ENCODE data around the gene SARS2. TPM values are rescaled to one million over a fixed set of nuclear protein-coding genes. Genes with fewer than 3 reads are reported as not detected.

SARS2 gene
- total RNA-seq, 1 experiment from 2014 or later: 57.4 TPM

DNA sequence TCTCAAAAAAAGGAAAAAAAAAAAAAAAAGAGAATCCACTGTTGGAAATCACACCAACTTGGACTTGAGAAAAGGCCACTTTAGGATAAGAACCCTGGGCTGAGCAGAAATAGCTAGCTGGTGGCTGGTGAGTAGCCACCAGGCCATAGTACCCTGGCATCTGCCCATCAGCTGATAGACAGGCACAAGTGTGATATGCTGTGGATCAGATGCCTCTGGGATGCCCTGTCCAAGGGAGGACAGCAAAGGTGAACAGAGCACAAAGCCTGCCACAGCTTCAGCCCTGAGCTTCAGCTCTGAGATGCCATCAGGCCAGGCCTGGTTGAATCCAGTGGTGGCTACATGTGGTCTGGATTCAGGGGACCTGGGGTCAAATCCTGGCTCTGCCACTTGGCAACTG lies 39.9 kb downstream of the SARS2 start:
- Histone ChIP-seq H3K4me2 (ENCODE audit: insufficient read depth, insufficient read length, low read length) (no peak overlapping the region), H3K14ac (ENCODE audit: insufficient read depth, low read length) (no peak overlapping the region), H2BK20ac (ENCODE audit: low read depth, low read length, poor library complexity, severe bottlenecking) (no peak overlapping the region), H3K9me3 (ENCODE audit: control insufficient read depth, low read depth, low read length) (no peaks in the 10 kb centered on the region), H3K27ac (ENCODE audit: insufficient read length, low read depth, low read length) (no peak overlapping the region), H3K27me3 (ENCODE audit: insufficient read depth, low read length) (no peaks in the 10 kb centered on the region), H4K8ac (replicated peaks; ENCODE audit: insufficient read length, low read depth, low read length) (no peak overlapping the region), H4K5ac (ENCODE audit: insufficient read length, low read depth, low read length) (no peak overlapping the region), H2AFZ (ENCODE audit: low read length) (no peak overlapping the region), H3K79me2 (ENCODE audit: insufficient read depth, low read length) (no peaks in the 10 kb centered on the region), H3K9ac (ENCODE audit: extremely low read depth, insufficient read length, low read length) (no peak overlapping the region), H2BK15ac (ENCODE audit: low read depth, low read length) (no peak overlapping the region), H2AK5ac (ENCODE audit: insufficient read length, low read length) (no peak overlapping the region), H3K79me1 (ENCODE audit: insufficient read depth, low read depth, low read length, poor library complexity, severe bottlenecking) (no peaks in the 10 kb centered on the region), H2BK12ac (ENCODE audit: insufficient read length, low read depth, low read length) (no peak overlapping the region), H3K23me2 (ENCODE audit: insufficient read length, low read depth, low read length, poor library complexity, severe bottlenecking) (no peaks in the 10 kb centered on the region), H3K4me1 (ENCODE audit: insufficient read depth, low read length) (no peaks in the 10 kb centered on the region), H2BK120ac (ENCODE audit: low read depth, low read length, poor library complexity, severe bottlenecking) (no peak overlapping the region), H3K4ac (ENCODE audit: low read depth, low read length) (no peak overlapping the region), H4K91ac (ENCODE audit: insufficient read length, low read depth, low read length) (no peak overlapping the region), H4K20me1 (ENCODE audit: control insufficient read depth, insufficient read depth, insufficient read length) (peaks cover 3% of the 10 kb centered on the region), H3T11ph (ENCODE audit: low read length) (no peak overlapping the region), H3K23ac (ENCODE audit: insufficient read length, low read depth, low read length) (no peak overlapping the region), H3K56ac (ENCODE audit: insufficient read length, low read depth, low read length) (no peak overlapping the region), H2BK5ac (ENCODE audit: insufficient read length, low read length) (no peak overlapping the region), H3K18ac (ENCODE audit: insufficient read length, low read depth, low read length) (no peak overlapping the region)
- Mint-ChIP-seq H3K27ac (no peak overlapping the region), H3K9me3 (no peaks in the 10 kb centered on the region), H3K36me3 (ENCODE audit: insufficient read depth in 1 of 3, low read depth in 3 of 3) (no peaks in the 10 kb centered on the region), H3K4me3 (no peak overlapping the region), H3K27me3 (ENCODE audit: low read depth) (no peaks in the 10 kb centered on the region; the same call in 1 of the 2 replicates), H3K4me1 (no peaks in the 10 kb centered on the region)
- TF ChIP-seq, protein P1, sequence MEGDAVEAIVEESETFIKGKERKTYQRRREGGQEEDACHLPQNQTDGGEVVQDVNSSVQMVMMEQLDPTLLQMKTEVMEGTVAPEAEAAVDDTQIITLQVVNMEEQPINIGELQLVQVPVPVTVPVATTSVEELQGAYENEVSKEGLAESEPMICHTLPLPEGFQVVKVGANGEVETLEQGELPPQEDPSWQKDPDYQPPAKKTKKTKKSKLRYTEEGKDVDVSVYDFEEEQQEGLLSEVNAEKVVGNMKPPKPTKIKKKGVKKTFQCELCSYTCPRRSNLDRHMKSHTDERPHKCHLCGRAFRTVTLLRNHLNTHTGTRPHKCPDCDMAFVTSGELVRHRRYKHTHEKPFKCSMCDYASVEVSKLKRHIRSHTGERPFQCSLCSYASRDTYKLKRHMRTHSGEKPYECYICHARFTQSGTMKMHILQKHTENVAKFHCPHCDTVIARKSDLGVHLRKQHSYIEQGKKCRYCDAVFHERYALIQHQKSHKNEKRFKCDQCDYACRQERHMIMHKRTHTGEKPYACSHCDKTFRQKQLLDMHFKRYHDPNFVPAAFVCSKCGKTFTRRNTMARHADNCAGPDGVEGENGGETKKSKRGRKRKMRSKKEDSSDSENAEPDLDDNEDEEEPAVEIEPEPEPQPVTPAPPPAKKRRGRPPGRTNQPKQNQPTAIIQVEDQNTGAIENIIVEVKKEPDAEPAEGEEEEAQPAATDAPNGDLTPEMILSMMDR (conservative IDR thresholded peaks at IDR 0.05): no peak
- no peak for DNase-seq
